Heart left ventricle (tissue), 16 donors: ENCODE data around the gene PRG3. TPM values are rescaled to one million over a fixed set of nuclear protein-coding genes. Genes with fewer than 3 reads are reported as not detected.

Source experiments
- ATAC-seq, 4 donors: fragments of 200-7000 bp; cut with Tn5 transposase; one replicate each; pipeline ENCODE4 v1.9.1; 2020 to 2022; ENCODE audit warnings: moderate library complexity in 4 of 4, mild to moderate bottlenecking in 3 of 4, moderate number of reproducible peaks in 1 of 4
- DNase-seq, 5 donors: peaks; one replicate each; pipeline ENCODE4 v3.0.0-alpha.2; 2020
- H3K27ac ChIP-seq, 12 donors: fragments of 200-600 bp; sonication (generic) in 4 of 12; one replicate each; pipeline versions ENCODE4 v1.5.0 to v1.8.0; 2016 to 2022; ENCODE audit warnings: mild to moderate bottlenecking in 2 of 12
- H3K27me3 ChIP-seq, 9 donors: fragments of 200-600 bp; sonication (generic) in 2 of 9; one replicate each; pipeline versions ENCODE4 v1.5.1 to v1.8.0; 2016 to 2022; ENCODE audit warnings: mild to moderate bottlenecking in 3 of 9
- H3K36me3 ChIP-seq, 9 donors: fragments of 200-600 bp; sonication (generic) in 2 of 9; one replicate each; pipeline versions ENCODE4 v1.5.0 to v1.8.0; 2018 to 2022; ENCODE audit warnings: mild to moderate bottlenecking in 2 of 9
- H3K4me1 ChIP-seq, 12 donors: fragments of 200-600 bp; sonication (generic) in 4 of 12; one replicate each; pipeline versions ENCODE4 v1.5.0 to v1.8.0; 2016 to 2022; ENCODE audit warnings: mild to moderate bottlenecking in 3 of 12
- H3K4me3 ChIP-seq, 12 donors: fragments of 200-600 bp; sonication (generic) in 4 of 12; one replicate each; pipeline versions ENCODE4 v1.5.0 to v1.8.0; 2017 to 2022; ENCODE audit warnings: mild to moderate bottlenecking in 9 of 12, moderate library complexity in 4 of 12
- H3K9me3 ChIP-seq, 12 donors: fragments of 200-600 bp; sonication (generic) in 4 of 12; one replicate each; pipeline versions ENCODE4 v1.5.0 to v1.8.0; 2016 to 2022; ENCODE audit warnings: mild to moderate bottlenecking in 1 of 12
- CTCF ChIP-seq, 12 donors: fragments of 200-600 bp; sonication (generic) in 4 of 12; IDR thresholded peaks; one replicate each; pipeline versions ENCODE4 v1.5.0 to v1.8.0; 2018 to 2022; ENCODE audit warnings: antibody characterized with exemption in 12 of 12, mild to moderate bottlenecking in 5 of 12
- POLR2A ChIP-seq, 2 donors: fragments of 450-650 bp; IDR thresholded peaks; one replicate each; pipeline ENCODE4 v1.6.1; 2017; ENCODE audit warnings: antibody characterized with exemption in 2 of 2, mild to moderate bottlenecking in 2 of 2, moderate library complexity in 2 of 2
- WGBS, 4 donors: extraction: QIAGEN DNeasy Blood & Tissue Kit in 2 of 4; methylation state at CpG; one replicate each; pipeline versions ENCODE4 v1.1.5 to v1.1.7; 2013 to 2018; 5-methylcytosine and 5-hydroxymethylcytosine counted together
- intact Hi-C, 10 donors: fragments of 100-400 bp; cut with DNase I; formaldehyde crosslinking; loops; one replicate each; pipeline versions ENCODE4 v1.11.1 to v1.14.2; 2022
- polyA plus RNA-seq, 2 donors: library from polyadenylated mRNA; stranded (reverse); fragments of 200-250 nt; gene quantifications; one replicate each; pipeline ENCODE4 v1.2.3, GENCODE V29; 2013
- total RNA-seq, 9 donors: library from RNA; depleted of rRNA in 2 of 9; stranded (reverse); fragments of >200 nt in 2 of 9; fragmentation: NEBNext Ultra II Directional in 3 of 9; extraction: Animal tissue kit (Norgen Biotek cat#: 25700) in 3 of 9; gene quantifications; one replicate each; pipeline versions ENCODE4 v1.1.0 to v1.2.4, GENCODE V29; 2016 to 2023
- donor health status: ischemic (EF 13 %, LVEDD 7.1; RV severe dilation, severe dysfunction).
- donor health status: healthy with polysubstance abuse.
- donor health status: DM: no; HTN: yes; CAD: no.
- donor health status: DM: no; HTN: no; CAD: no.
- donor health status: ischemic (EF 25% LVEDD 6.9; RV normal size, moderate dysfunction).
- donor health status: ischemic (EF 25% LVEDD 5.7; RV mildly dilated, moderate dysfunction).
- donor health status: healthy.
- donor health status: DM: yes; HTN: yes; CAD: no.
- donor health status: ischemic (EF 35%, LVEDD 5.7; RV mildly dilated, moderate dysfunction).
- donor health status: nonischemic (EF 11% LVEDD 7.7; RV severe dilation, severe dysfunction).
- donor health status: DM: yes; HTN: yes; CAD: no.
- donor health status: PGD.
- donor health status: ischemic (EF 29% LVEDD 5.4; RV normal size, mild dysfunction).
- donor health status: nonischemic (EF 23%, LVEDD 6.1; RV moderate dilation, normal function).

The PRG3 gene
- total and polyA plus RNA-seq, 11 donors = not detected

GRCh38 chr11:57409321-57410100, 28.6 kb upstream of the PRG3 start:
- TF ChIP-seq POLR2A (IDR thresholded peaks at IDR 0.05) = no peak
- no peak for TF ChIP-seq CTCF (IDR thresholded peaks at IDR 0.05)
- no peaks in the 10 kb centered on the region for H3K27me3 ChIP-seq
- H3K9me3 ChIP-seq = no peaks in the 10 kb centered on the region
- H3K36me3 ChIP-seq = peaks cover 0 to 84% (median 75%) of the 10 kb centered on the region in 9 donors
- ATAC-seq = no peak
- no peak for DNase-seq
- intact Hi-C loops = loop anchor here in 2 of 10 donors (5.0 kb wide), 2 partner anchors 57 to 62 kb away; no protein-coding TSS in a partner anchor
- WGBS, 4 donors = 96 to 97% (median 97%) methylated on average over 18 of the region's 18 CpGs
- H3K27ac ChIP-seq = no peak overlapping the region
- peaks cover 4 to 39% (median 28%) of the 10 kb centered on the region in 12 donors for H3K4me1 ChIP-seq
- H3K4me3 ChIP-seq = no peak overlapping the region

- Histone ChIP-seq H3K4me1 (peaks cover 4 to 38% (median 28%) of the 10 kb centered on the region in 12 donors), H3K4me3 (no peak overlapping the region), H3K36me3 (peaks cover 0 to 76% (median 67%) of the 10 kb centered on the region in 9 donors), H3K27ac (peak overlapping the region in 1 of 12 donors; percentile 73), H3K27me3 (no peaks in the 10 kb centered on the region), H3K9me3 (no peaks in the 10 kb centered on the region)
- intact Hi-C loops = loop anchor here in 2 of 10 donors (5.0 kb wide), 2 partner anchors 56 to 61 kb away; no protein-coding TSS in a partner anchor
- WGBS, 4 donors = 77 to 90% (median 87%) methylated on average over 2 of the region's 2 CpGs
- no peak for TF ChIP-seq CTCF (IDR thresholded peaks at IDR 0.05)
- TF ChIP-seq POLR2A (IDR thresholded peaks at IDR 0.05) = no peak
- no peak for DNase-seq
- no peak for ATAC-seq
Measured at GRCh38 chr11:57408771-57409170, 27.8 kb upstream of the PRG3 start.

- TF ChIP-seq POLR2A (IDR thresholded peaks at IDR 0.05) = no peak
- no peak for TF ChIP-seq CTCF (IDR thresholded peaks at IDR 0.05)
- Histone ChIP-seq H3K4me1 (peaks cover 4 to 37% (median 25%) of the 10 kb centered on the region in 12 donors), H3K4me3 (no peak overlapping the region), H3K9me3 (no peaks in the 10 kb centered on the region), H3K27me3 (no peaks in the 10 kb centered on the region), H3K27ac (peak overlapping the region in 8 of 12 donors; percentile 40 to 75 (median 70)), H3K36me3 (peaks cover 0 to 69% (median 60%) of the 10 kb centered on the region in 9 donors)
- intact Hi-C loops = loop anchor here in 3 of 10 donors (2.0 to 5.0 kb wide), 4 partner anchors 17 to 61 kb away; no protein-coding TSS in a partner anchor
- ATAC-seq (no peak), DNase-seq (no peak)
- WGBS, 4 donors = 94 to 96% (median 95%) methylated on average over 8 of the region's 8 CpGs
Measured at GRCh38 chr11:57407941-57408475, 27.1 kb upstream of the PRG3 start.
